Keratinocyte (primary cell): ENCODE results near the gene ZNF346. TPM values are rescaled to one million over a fixed set of nuclear protein-coding genes. Genes with fewer than 3 reads are reported as not detected.

ENCODE experiments used
- DNase-seq: peaks from one replicate; pipeline ENCODE4 v3.0.0-alpha.2; 2011; ENCODE audit warnings: low read depth, missing footprints, low spot score
- FAIRE-seq: peaks from 2 replicates; lab custom pipeline; 2011; peaks lifted over from hg19 to GRCh38; lab: Jason Lieb, UNC
- H2AFZ ChIP-seq: 2 replicates; pipeline ENCODE4 v1.6.0; 2012; ENCODE audit warnings: low read length, control low read depth, inconsistent platforms; ENCODE audit not compliant: control insufficient read depth
- H3K27ac ChIP-seq: 2 replicates; pipeline ENCODE4 v1.5.1; 2011; ENCODE audit warnings: low read length; ENCODE audit not compliant: control insufficient read depth, insufficient read depth
- H3K27me3 ChIP-seq: 3 replicates; pipeline ENCODE4 v1.6.0; 2011; ENCODE audit warnings: low read length; ENCODE audit not compliant: control insufficient read depth, insufficient read depth; ENCODE audit errors: extremely low read depth
- H3K36me3 ChIP-seq, 2 experiments: 2 replicates in 1 of 2; 3 replicates in 1 of 2; pipeline ENCODE4 v1.5.1; 2011; ENCODE audit warnings: low read length in 2 of 2, mild to moderate bottlenecking in 1 of 2; ENCODE audit not compliant: control insufficient read depth in 2 of 2, insufficient read depth in 2 of 2; ENCODE audit errors: extremely low read depth in 1 of 2
- H3K4me1 ChIP-seq: 3 replicates; pipeline ENCODE4 v1.5.1; 2011; ENCODE audit warnings: low read length; ENCODE audit not compliant: control insufficient read depth, insufficient read depth; ENCODE audit errors: extremely low read depth
- H3K4me2 ChIP-seq: 3 replicates; pipeline ENCODE4 v1.6.0; 2011; ENCODE audit warnings: low read depth, low read length; ENCODE audit not compliant: control insufficient read depth, insufficient read depth; ENCODE audit errors: extremely low read depth
- H3K4me3 ChIP-seq, 3 experiments: fragments of 200-600 bp in 1 of 3; sonication (generic) in 1 of 3; 2 replicates in 2 of 3; 3 replicates in 1 of 3; pipeline ENCODE4 v1.5.1; 2011 to 2016; ENCODE audit warnings: low read length in 3 of 3, mild to moderate bottlenecking in 3 of 3, control low read depth in 2 of 3, inconsistent platforms in 1 of 3, low read depth in 1 of 3, mixed read lengths in 1 of 3, mixed run types in 1 of 3, moderate library complexity in 1 of 3; ENCODE audit not compliant: control insufficient read depth in 2 of 3, insufficient read depth in 2 of 3; ENCODE audit errors: extremely low read depth in 1 of 3
- H3K79me2 ChIP-seq: 2 replicates; pipeline ENCODE4 v1.6.0; 2012; ENCODE audit warnings: low read length; ENCODE audit not compliant: control insufficient read depth, insufficient read depth
- H3K9ac ChIP-seq: 3 replicates; pipeline ENCODE4 v1.6.0; 2011; ENCODE audit warnings: low read length; ENCODE audit not compliant: control insufficient read depth, insufficient read depth; ENCODE audit errors: extremely low read depth
- H3K9me1 ChIP-seq: 3 replicates; pipeline ENCODE4 v1.6.0; 2011; ENCODE audit warnings: low read length; ENCODE audit not compliant: control insufficient read depth, insufficient read depth; ENCODE audit errors: extremely low read depth
- H3K9me3 ChIP-seq: 2 replicates; pipeline ENCODE4 v1.5.1; 2012; ENCODE audit warnings: low read depth, low read length; ENCODE audit not compliant: control insufficient read depth
- H4K20me1 ChIP-seq: 3 replicates; pipeline ENCODE4 v1.6.0; 2011; ENCODE audit warnings: low read length; ENCODE audit not compliant: control insufficient read depth, insufficient read depth; ENCODE audit errors: extremely low read depth
- EZH2 ChIP-seq: IDR thresholded peaks from one replicate; pipeline ENCODE4 v1.6.1; 2012; ENCODE audit warnings: inconsistent platforms, mild to moderate bottlenecking, low read length, moderate library complexity
- dilution Hi-C: fragments of 300-500 bp; cut with MboI; formaldehyde crosslinking; loops from one replicate; pipeline ENCODE4 v1.7.0; 2020; ENCODE audit warnings: low sequenced_read_pairs; ENCODE audit not compliant: extremely low pct_ligation_motif_present
- polyA plus RNA-seq, 5 experiments: library from polyadenylated mRNA; depleted of rRNA in 3 of 5; stranded (reverse) in 3 of 5; stranded (forward) in 1 of 5; unstranded in 1 of 5; fragments of >200 nt; gene quantifications; 1 replicate in 1 of 5; 2 replicates in 3 of 5; 3 replicates in 1 of 5; pipeline versions ENCODE4 v1.2.1 to v1.2.3, GENCODE V29; 2011 to 2012; ENCODE audit warnings: missing spikeins in 2 of 5, low read depth in 1 of 5, low replicate concordance in 1 of 5
- TF ChIP-seq, protein P1 (sequence below), 3 experiments: IDR thresholded peaks in 1 of 3; conservative IDR thresholded peaks in 1 of 3; optimal IDR thresholded peaks in 1 of 3; 2 replicates in 2 of 3; 3 replicates in 1 of 3; pipeline versions ENCODE3 to v1.5.1; 2011; ENCODE audit warnings: low read length in 3 of 3, mild to moderate bottlenecking in 3 of 3, moderate library complexity in 2 of 3, control low read depth in 1 of 3, inconsistent platforms in 1 of 3; ENCODE audit not compliant: insufficient read depth in 2 of 3; ENCODE audit errors: extremely low read depth in 1 of 3

Gene ZNF346
- polyA plus RNA-seq, 1 donor (not counting 4 experiments of a cell fraction or from before 2014, with no cell fraction given), result 9.5 TPM

GRCh38 chr5:177117441-177118045 lies 95.0 kb downstream of the ZNF346 start:
- H2AFZ ChIP-seq, result no peak overlapping the region
- no peak for FAIRE-seq
- H3K79me2 ChIP-seq, result no peaks in the 10 kb centered on the region
- dilution Hi-C loops, result no loop called here
- no peaks in the 10 kb centered on the region for H3K9me3 ChIP-seq
- H3K27ac ChIP-seq, result no peak overlapping the region
- no peaks in the 10 kb centered on the region for H4K20me1 ChIP-seq
- no peak for DNase-seq
- TF ChIP-seq, protein P1, sequence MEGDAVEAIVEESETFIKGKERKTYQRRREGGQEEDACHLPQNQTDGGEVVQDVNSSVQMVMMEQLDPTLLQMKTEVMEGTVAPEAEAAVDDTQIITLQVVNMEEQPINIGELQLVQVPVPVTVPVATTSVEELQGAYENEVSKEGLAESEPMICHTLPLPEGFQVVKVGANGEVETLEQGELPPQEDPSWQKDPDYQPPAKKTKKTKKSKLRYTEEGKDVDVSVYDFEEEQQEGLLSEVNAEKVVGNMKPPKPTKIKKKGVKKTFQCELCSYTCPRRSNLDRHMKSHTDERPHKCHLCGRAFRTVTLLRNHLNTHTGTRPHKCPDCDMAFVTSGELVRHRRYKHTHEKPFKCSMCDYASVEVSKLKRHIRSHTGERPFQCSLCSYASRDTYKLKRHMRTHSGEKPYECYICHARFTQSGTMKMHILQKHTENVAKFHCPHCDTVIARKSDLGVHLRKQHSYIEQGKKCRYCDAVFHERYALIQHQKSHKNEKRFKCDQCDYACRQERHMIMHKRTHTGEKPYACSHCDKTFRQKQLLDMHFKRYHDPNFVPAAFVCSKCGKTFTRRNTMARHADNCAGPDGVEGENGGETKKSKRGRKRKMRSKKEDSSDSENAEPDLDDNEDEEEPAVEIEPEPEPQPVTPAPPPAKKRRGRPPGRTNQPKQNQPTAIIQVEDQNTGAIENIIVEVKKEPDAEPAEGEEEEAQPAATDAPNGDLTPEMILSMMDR (optimal IDR thresholded peaks at IDR 0.05 in 1 of 3, IDR thresholded peaks at IDR 0.05 in 1 of 3, conservative IDR thresholded peaks at IDR 0.05 in 1 of 3; ENCODE audit: extremely low read depth in 1 of 3, insufficient read depth in 2 of 3, low read length in 3 of 3), result no peak
- no peak for TF ChIP-seq EZH2
- no peak overlapping the region for H3K4me3 ChIP-seq
- H3K9ac ChIP-seq, result no peak overlapping the region
- H3K4me1 ChIP-seq, result no peaks in the 10 kb centered on the region
- H3K4me2 ChIP-seq, result no peak overlapping the region
- H3K9me1 ChIP-seq, result no peaks in the 10 kb centered on the region
- no peaks in the 10 kb centered on the region for H3K27me3 ChIP-seq
- no peaks in the 10 kb centered on the region for H3K36me3 ChIP-seq

GRCh38 chr5:177122566-177122965 lies 100.1 kb downstream of the ZNF346 start:
- Histone ChIP-seq H3K27ac (no peak overlapping the region), H3K4me2 (no peak overlapping the region), H3K4me3 (no peak overlapping the region), H3K79me2 (no peaks in the 10 kb centered on the region), H3K9ac (no peak overlapping the region), H4K20me1 (no peaks in the 10 kb centered on the region), H3K4me1 (no peaks in the 10 kb centered on the region), H3K9me1 (no peaks in the 10 kb centered on the region), H2AFZ (no peak overlapping the region), H3K9me3 (no peaks in the 10 kb centered on the region), H3K27me3 (no peaks in the 10 kb centered on the region), H3K36me3 (no peaks in the 10 kb centered on the region)
- no peak for TF ChIP-seq EZH2
- TF ChIP-seq, protein P1 (optimal IDR thresholded peaks at IDR 0.05 in 1 of 3, IDR thresholded peaks at IDR 0.05 in 1 of 3, conservative IDR thresholded peaks at IDR 0.05 in 1 of 3; ENCODE audit: extremely low read depth in 1 of 3, insufficient read depth in 2 of 3, low read length in 3 of 3), result no peak
- FAIRE-seq (no peak), DNase-seq (no peak)
- dilution Hi-C loops, result no loop called here
